Esophagus muscularis mucosa (tissue), 4 donors: ENCODE results near the gene GNAZ. TPM values are rescaled to one million over a fixed set of nuclear protein-coding genes. Genes with fewer than 3 reads are reported as not detected.

Experiments used
- DNase-seq: peaks from one replicate; pipeline ENCODE4 v3.0.0-alpha.2; 2017; ENCODE audit errors: extremely low spot score
- H3K27ac ChIP-seq, 4 donors: fragments of 200-600 bp; sonication (generic); replicated peaks in 1 of 4; 1 replicate in 3 of 4; 2 replicates in 1 of 4; pipeline ENCODE4 v1.5.1; 2016 to 2019; ENCODE audit warnings: mild to moderate bottlenecking in 1 of 4
- H3K27me3 ChIP-seq, 4 donors: fragments of 200-600 bp; sonication (generic); one replicate each; pipeline versions ENCODE4 v1.5.1 to v1.6.0; 2016 to 2019
- H3K36me3 ChIP-seq, 4 donors: fragments of 200-600 bp; sonication (generic); one replicate each; pipeline ENCODE4 v1.5.1; 2016 to 2019
- H3K4me1 ChIP-seq, 4 donors: fragments of 200-600 bp; sonication (generic); one replicate each; pipeline ENCODE4 v1.5.1; 2016 to 2019
- H3K4me3 ChIP-seq, 4 donors: fragments of 200-600 bp; sonication (generic); 1 replicate in 2 of 4; 2 replicates in 2 of 4; pipeline ENCODE4 v1.5.1; 2016 to 2019; ENCODE audit warnings: mild to moderate bottlenecking in 4 of 4, moderate library complexity in 1 of 4
- H3K9me3 ChIP-seq, 4 donors: fragments of 200-600 bp; sonication (generic); 1 replicate in 3 of 4; 2 replicates in 1 of 4; pipeline ENCODE4 v1.5.1; 2016 to 2019
- EP300 ChIP-seq: sonication (generic); formaldehyde crosslinking; IDR thresholded peaks from one replicate; pipeline ENCODE4 v1.6.1; 2017; ENCODE audit warnings: antibody characterized with exemption
- POLR2A ChIP-seq: fragments of 450-650 bp; IDR thresholded peaks from one replicate; pipeline ENCODE4 v1.6.1; 2017; ENCODE audit warnings: antibody characterized with exemption, moderate library complexity, mild to moderate bottlenecking, low read depth
- POLR2AphosphoS5 ChIP-seq, 2 donors: sonication (generic); formaldehyde crosslinking; IDR thresholded peaks; one replicate each; pipeline ENCODE4 v1.6.1; 2017; ENCODE audit warnings: antibody characterized with exemption in 2 of 2
- WGBS: methylation state at CpG from one replicate; pipeline ENCODE4 v1.1.5; 2018; 5-methylcytosine and 5-hydroxymethylcytosine counted together
- intact Hi-C: fragments of 100-400 bp; cut with DNase I; formaldehyde crosslinking; loops from one replicate; pipeline ENCODE4 v1.15.1; 2023
- total RNA-seq, 4 donors: library from RNA; depleted of rRNA; stranded (reverse); fragments of >200 nt; gene quantifications; one replicate each; pipeline versions ENCODE4 v1.1.0 to v1.2.1, GENCODE V29; 2016
- TF ChIP-seq, protein P1 (sequence below), 3 experiments: fragments of 200-600 bp in 2 of 3; fragments of 450-650 bp in 1 of 3; sonication (generic) in 2 of 3; IDR thresholded peaks; one replicate each; pipeline ENCODE4 v1.5.1; 2017 to 2019; ENCODE audit warnings: antibody characterized with exemption in 3 of 3, mild to moderate bottlenecking in 2 of 3, moderate library complexity in 1 of 3

The GNAZ gene
- total RNA-seq, 4 donors from 2014 or later, result 51.7 to 79.5 (median 64.6) TPM

DNA sequence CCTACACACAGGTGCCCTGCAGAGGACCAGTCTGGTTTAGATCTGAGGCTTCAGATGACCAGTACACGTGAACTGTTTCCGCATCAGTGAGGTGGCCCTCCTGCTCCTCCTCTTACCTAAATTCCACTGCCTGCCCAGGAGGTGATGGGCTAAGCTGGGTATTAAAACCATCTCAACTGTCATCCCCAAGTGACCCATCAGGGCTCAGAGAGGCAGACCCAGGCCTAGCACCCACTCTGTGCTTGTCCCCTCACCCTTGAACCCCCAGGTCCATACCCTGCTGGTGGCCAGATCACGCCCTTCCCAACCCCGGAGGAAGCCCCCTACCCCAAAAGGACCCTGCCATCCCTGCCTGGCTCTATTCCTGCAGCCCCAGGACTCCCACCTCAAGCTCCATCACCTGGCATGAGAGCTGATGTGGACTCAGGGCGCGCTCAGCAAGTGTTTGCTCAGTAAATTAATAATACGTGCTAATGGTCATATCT lies 50.1 kb downstream of the GNAZ start:
- Histone ChIP-seq H3K4me3 (no peak overlapping the region), H3K9me3 (no peaks in the 10 kb centered on the region), H3K4me1 (peaks cover 0 to 23% (median 2%) of the 10 kb centered on the region in 4 donors), H3K27me3 (no peaks in the 10 kb centered on the region), H3K36me3 (peaks cover 0 to 14% (median 4%) of the 10 kb centered on the region in 4 donors), H3K27ac (no peak overlapping the region)
- no peak for DNase-seq
- WGBS, result 96% methylated on average over 7 of the region's 7 CpGs
- intact Hi-C loops, result no loop called here
- TF ChIP-seq POLR2A (no peak), EP300 (no peak), POLR2AphosphoS5 (IDR thresholded peaks at IDR 0.05) (no peak)
- TF ChIP-seq, protein P1, sequence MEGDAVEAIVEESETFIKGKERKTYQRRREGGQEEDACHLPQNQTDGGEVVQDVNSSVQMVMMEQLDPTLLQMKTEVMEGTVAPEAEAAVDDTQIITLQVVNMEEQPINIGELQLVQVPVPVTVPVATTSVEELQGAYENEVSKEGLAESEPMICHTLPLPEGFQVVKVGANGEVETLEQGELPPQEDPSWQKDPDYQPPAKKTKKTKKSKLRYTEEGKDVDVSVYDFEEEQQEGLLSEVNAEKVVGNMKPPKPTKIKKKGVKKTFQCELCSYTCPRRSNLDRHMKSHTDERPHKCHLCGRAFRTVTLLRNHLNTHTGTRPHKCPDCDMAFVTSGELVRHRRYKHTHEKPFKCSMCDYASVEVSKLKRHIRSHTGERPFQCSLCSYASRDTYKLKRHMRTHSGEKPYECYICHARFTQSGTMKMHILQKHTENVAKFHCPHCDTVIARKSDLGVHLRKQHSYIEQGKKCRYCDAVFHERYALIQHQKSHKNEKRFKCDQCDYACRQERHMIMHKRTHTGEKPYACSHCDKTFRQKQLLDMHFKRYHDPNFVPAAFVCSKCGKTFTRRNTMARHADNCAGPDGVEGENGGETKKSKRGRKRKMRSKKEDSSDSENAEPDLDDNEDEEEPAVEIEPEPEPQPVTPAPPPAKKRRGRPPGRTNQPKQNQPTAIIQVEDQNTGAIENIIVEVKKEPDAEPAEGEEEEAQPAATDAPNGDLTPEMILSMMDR (IDR thresholded peaks at IDR 0.05), result no peak

DNA sequence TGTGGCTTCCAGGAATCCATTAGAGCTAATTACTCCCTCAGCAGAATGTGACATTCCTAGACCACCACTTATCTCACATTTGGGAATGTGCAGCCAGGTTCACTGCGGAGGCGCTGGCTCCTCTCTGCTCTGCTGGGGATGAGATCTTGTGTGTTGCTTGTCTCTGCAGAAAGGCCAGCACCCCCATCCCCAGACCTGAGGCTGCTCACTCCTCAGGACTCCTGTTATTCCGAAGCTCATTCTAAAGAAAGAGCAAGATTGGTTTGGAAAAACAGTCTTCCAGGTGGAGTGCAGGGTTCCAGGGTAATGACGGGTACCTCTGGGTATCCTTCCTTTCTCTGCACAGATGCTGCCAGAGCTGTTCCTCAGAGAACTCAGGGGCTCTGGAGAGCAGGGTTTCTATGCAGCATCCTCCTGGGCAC lies 50.7 kb downstream of the GNAZ start:
- 100% methylated on average over 4 of the region's 4 CpGs for WGBS
- Histone ChIP-seq H3K4me3 (no peak overlapping the region), H3K9me3 (no peaks in the 10 kb centered on the region), H3K27ac (no peak overlapping the region), H3K36me3 (peaks cover 0 to 14% (median 4%) of the 10 kb centered on the region in 4 donors), H3K27me3 (no peaks in the 10 kb centered on the region), H3K4me1 (peaks cover 0 to 23% (median 2%) of the 10 kb centered on the region in 4 donors)
- TF ChIP-seq, protein P1 (IDR thresholded peaks at IDR 0.05), result no peak
- no peak for DNase-seq
- intact Hi-C loops, result no loop called here

DNA sequence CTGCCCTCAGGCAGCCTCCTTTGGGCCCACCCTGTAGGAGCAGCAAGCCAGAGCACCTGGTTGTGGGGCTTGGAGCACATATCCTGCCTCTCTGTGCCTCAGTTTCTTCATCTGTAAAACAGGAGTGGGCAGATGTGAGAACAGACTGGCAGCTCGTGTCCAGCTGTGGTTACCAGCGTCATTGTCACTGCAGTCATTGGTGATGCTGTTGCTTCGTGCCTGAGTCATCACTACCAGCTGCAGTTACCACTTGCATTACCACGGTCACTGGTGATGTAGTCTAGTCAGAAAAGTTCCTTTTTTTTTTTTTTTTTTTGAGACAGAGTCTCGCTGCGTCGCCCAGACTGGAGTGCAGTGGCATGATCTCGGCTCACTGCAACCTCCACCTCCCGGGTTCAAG lies 51.1 kb downstream of the GNAZ start:
- Histone ChIP-seq H3K27me3 (no peaks in the 10 kb centered on the region), H3K27ac (no peak overlapping the region), H3K9me3 (no peaks in the 10 kb centered on the region), H3K36me3 (peaks cover 0 to 14% (median 4%) of the 10 kb centered on the region in 4 donors), H3K4me1 (peaks cover 0 to 23% (median 2%) of the 10 kb centered on the region in 4 donors), H3K4me3 (no peak overlapping the region)
- DNase-seq, result no peak
- 70% methylated on average over 9 of the region's 9 CpGs for WGBS
- intact Hi-C loops, result no loop called here
- TF ChIP-seq, protein P1 (IDR thresholded peaks at IDR 0.05), result no peak
- no peak for TF ChIP-seq POLR2A
- TF ChIP-seq EP300, result no peak
- no peak for TF ChIP-seq POLR2AphosphoS5 (IDR thresholded peaks at IDR 0.05)

DNA sequence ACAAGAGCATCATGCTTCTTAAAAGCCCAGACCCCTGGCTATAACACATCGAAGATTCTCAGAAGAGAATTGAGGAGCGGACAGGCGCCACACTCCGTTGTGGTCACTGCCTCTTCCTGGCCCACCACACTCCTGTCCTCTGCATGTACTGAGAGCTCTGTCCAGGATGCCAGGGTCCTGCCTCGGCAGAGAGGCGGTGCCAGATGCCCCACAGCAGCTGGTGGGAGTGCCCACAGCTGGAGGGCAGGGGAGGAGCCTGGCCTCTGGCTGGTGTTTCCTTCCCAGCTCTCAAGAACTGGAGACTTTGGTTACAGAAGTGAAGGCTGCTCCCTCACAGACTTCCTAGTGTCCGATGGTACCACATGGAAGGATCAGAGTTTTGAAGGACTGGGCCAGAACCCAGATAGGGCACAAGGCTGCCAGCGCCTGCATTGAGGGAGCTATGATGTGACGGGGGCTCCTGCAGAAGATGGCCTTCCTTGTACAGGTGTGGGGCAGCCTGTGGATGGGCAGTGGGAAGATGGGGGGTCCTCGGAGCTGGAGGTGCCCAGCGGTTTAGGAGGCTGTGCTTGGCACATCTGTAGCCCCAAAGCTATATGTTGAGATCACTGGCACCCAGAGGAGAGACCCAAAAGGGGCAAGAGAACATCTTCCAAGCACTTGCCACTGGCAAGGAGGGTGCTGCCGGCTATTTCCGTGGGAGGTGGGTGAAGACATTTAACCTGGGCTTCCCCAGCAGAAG lies 52.1 kb downstream of the GNAZ start:
- no peak for TF ChIP-seq EP300
- no peak for TF ChIP-seq POLR2A
- TF ChIP-seq POLR2AphosphoS5 (IDR thresholded peaks at IDR 0.05), result no peak
- TF ChIP-seq, protein P1 (IDR thresholded peaks at IDR 0.05), result no peak
- intact Hi-C loops, result no loop called here
- Histone ChIP-seq H3K36me3 (peaks cover 0 to 14% (median 4%) of the 10 kb centered on the region in 4 donors), H3K9me3 (no peaks in the 10 kb centered on the region), H3K27me3 (no peaks in the 10 kb centered on the region), H3K4me1 (peaks cover 0 to 23% (median 2%) of the 10 kb centered on the region in 4 donors), H3K4me3 (no peak overlapping the region), H3K27ac (no peak overlapping the region)
- 82% methylated on average over 10 of the region's 13 CpGs for WGBS
- DNase-seq, result no peak
